HG03175 (cell line): ENCODE results near the gene MYT1.

Experiments
- ATAC-seq: cut with Tn5 transposase; IDR thresholded peaks from one replicate; pipeline ENCODE4 v1.9.1; 2021; ENCODE audit warnings: mild to moderate bottlenecking, moderate library complexity; ENCODE audit not compliant: unreplicated experiment

Gene MYT1

DNA sequence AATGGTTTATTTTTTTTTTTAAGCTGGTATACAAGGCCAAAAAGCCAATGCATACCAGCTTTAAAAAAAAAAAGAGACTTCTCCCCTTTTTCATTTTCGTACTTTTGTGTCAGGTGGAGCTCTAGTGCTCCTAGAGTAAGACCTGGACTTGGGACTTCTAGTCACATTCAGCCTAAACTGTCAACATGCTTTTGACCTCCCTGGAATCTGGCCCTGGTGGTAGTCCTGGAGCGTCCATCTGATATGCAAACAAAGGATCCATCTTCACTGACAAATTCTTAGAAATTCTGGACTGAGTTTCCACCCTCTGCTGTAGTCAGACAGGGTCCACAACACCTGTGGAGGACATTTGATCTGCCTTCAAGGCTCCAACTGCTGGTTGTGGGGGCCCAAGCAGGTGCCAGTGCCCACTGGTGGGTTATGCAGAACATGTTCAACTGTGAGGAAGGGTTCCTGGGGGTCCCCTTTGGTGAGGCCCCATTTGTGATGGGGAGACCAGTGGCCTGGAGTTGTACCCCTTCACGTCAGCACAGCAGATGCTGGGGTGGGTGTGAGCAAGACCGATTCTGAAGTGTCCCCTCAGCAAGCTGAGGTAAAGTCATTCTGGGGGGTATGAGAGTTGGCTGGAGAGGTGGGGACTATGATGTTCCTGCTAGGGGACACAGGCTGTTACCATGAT is 78.7 kb downstream of the MYT1 start:
- no peak for ATAC-seq

DNA sequence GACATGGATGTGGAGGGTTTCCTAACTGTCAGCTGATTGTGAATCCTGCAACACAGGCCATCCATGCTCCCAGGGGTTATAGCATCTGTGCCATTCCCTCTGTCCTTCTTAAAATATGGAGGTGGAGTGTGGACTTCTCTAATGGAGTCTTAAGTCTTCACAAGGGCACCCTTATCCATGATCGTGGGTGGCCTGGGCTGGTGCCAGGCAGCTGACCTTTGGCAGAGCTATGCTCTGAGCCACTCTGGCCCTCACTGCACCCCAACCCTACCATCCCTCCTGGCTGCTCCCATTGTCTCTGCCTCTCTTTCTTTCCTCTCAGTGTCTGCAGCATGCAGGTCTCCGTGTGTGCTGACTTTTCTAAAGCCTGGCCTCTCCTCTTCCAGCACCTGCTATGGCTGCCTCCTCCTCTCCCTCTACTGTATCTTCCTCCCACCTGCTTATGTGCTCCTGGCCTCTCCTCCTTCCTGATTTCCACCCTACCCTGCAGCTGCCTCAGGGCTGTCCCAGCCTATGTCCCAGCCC is 80.1 kb downstream of the MYT1 start:
- no peak for ATAC-seq

DNA sequence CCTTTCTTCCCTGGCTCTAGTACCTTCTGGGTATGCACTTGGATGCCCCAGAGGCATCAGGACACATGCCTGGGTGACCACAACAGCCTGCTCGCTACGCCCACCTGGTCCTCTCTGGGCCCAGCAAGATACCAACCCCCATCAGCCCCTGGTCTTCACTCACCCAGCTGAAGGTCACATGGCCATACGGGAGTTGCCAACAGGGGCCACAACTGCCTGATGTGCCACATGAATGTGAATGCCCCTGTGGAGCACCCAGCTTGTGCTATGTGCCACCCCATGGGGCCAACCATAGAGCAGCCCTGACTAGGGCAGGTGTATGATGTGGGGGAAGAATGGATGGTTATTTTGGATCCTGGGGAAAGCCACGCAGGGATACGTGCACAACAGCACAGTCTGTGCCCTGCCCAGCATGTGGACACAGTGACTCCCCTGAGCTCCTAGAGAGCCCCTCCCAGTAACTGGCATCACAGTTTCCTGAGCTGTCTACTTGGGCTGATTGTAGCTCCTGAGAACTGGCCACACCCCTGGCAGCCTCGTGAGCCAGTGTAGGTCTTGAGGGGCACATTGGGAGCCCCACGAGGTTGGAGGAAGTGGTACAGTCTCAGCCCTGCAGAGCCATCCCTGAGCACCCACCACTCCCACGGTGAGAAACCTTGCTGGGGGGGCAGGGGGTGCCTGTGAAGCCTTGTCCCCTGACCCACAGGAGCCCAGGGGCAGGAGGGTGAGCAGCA is 80.8 kb downstream of the MYT1 start:
- no peak for ATAC-seq

DNA sequence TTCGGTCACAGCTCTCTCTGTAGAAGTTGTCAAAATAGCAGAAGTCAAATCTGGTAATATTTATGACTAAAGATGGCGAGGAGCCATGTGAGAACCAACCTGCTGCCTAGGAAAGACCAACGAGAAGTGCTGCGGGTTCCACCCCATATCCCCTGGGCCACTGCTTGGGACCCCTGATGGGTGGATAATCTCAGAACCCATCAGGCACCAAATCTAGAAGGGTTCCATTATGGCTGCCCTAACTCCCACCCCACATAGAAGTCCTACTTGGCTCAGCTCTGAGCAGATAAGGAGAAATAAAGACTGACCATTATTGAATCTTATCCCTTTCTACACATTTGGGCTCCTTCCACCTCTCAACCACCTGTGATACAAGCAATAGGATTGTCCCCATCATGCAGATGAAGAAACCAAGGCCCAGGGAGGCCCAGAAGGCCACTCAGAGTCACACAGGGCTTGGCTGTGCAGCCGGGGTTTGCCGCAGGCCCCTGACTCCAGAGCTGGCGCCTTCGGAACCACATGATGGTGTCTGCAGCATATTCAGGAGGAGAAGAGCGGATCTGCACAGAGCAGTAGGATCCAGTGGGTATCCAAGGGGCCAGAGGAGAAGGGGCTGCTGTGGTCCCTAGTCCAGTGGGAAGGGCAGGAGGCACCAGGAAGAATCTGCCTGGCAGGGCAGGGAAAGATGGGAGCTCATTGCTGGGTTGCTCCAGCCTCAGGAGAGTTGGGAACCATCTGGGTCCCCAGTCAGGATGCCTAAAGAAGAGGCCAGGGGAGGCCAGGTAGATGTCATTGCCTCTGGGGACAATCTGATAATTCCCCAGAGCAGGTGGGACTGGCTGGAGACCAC is 81.7 kb downstream of the MYT1 start:
- no peak for ATAC-seq

DNA sequence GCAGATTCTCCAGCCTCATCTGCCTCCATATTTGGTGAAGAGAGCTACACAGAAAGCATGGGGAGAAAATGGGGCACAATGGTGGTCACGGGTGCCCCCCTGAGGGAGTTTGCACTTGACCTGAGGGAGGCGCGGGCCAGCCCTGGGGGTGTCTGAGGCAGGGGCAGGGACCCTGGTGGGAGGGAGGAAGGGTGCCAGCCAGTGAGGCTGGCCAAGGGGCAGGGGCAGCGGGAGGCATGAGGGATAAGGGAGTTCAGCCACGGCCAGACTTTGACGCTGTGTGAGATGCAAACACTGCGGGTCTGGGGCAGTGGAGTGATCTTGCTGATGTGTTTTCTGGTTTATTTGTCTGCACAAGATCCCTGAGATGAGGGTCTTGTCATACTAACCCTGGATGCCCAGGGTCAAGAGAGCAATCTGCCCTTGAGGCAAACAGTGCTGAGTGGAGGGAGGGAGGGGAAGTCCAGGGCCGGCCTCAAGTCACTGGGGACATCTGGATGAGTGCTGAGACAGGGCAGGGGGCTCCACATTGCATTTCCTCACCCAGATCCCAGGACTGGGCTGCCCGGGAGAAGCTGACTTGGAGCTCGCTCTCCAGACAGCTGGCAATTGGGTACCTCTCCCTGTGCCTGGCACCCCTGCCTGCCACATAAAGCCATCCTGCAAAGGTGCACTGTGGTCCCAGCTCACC is 82.5 kb downstream of the MYT1 start:
- ATAC-seq, result no peak

DNA sequence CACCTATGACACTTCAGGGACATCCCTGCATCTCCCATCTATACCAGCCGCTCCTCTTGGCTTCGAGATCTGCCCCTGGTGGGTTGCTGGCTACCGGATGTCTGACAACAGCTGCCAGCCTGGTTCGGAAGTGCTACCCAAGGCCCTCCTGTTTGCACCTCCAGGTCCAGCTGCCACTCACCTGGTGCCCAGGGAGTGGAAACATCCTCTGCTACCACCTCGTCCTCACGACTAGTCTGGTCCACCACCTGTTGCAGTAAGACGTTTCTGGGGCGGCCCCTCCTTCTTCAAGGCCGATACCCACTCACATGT is 83.0 kb downstream of the MYT1 start:
- no peak for ATAC-seq

DNA sequence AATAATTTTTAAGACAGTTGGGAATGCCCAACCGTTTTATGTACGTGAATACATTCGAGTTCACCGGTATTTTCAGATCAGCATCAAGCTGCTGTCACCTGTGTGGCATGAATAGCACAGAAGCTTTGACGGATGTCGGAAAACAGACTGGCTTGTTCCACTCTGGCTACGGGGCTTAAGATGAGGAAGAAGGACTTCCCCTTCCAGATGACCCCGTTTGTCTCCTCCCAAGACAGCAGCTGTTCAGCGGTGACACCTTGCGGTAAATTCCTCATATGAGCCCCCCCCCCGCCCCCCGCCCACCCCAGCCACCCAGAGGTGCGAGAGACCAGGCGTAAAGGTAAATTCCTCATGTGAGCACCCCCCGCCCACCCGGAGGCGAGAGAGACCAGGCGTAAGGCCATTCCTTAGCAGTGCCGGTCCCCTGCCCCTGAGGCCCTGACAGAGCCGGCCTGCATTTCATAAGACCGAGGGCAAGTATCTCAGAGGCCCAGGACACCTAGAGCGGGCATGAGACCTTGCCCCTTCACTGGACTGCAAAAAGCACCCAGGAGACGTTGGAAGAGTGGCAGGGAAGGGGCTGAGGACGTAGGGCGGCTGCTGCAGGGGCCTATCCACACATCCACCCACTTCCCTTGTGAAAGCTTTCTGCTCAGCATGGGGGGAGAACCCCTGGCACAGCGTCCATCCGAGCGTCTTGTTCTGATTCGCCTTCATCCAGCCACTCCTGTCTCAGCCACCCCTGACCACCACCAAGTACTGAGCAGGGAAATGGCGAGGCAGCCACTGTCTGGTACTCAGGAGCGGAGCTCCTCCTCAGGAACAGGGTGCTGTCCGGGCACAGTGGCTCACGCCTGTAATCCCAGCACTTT is 84.0 kb downstream of the MYT1 start:
- ATAC-seq, result no peak

DNA sequence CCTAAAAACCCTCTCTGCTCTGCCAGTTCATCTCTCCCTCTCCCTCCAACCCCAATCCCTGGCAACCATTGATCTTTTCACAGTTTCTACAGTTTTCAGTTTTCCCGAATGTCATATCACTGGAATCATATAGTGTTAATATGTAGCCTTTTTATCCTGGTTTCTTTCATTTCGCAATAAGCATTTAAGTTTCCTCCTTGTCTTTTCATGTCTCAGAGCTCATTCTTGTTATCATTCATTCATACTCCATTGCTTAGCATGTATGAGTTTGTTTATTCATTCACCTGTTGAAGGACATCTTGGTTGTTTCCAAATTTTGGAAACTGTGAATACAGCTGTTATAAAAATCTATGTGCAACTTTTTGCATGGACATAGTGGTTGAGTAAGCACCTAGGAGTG is 85.8 kb downstream of the MYT1 start:
- ATAC-seq, result no peak

DNA sequence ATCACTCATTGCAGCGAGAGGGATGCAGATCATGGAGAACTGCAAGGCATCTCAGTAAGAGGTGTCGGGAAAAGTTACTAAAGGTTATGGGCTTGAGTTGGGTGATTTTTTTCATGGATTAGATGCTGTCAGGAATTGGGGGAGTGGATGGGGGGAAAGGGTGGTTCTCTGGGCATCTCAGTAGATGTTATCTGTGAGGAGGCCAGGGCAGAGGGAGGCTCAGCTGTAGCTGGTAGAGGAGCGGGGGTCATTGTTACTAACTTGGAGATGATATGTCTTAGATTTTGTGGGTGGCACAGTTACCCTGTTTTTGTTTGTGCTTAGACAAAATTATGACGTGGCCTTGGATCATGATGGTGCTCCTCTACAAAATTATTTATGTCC is 88.7 kb downstream of the MYT1 start:
- ATAC-seq, result no peak

DNA sequence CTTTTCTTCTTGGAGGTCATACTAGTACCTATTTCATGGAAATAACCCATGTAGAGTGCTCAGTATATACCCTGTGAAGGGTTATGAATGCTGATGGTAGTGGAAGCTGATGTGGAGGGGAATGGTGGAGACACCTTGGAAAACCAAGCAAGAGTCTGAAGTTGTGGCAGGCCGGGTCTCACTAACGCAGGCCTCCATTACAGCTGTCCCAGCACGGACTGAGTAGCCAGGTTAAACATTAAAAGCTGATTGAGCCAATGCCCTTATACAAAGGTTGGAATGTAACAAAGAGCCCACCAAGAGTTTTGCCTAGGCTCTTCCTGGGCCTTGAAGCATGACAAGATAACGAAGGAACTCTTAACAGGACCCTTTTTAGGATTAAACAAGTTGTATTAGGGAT is 89.2 kb downstream of the MYT1 start:
- no peak for ATAC-seq

DNA sequence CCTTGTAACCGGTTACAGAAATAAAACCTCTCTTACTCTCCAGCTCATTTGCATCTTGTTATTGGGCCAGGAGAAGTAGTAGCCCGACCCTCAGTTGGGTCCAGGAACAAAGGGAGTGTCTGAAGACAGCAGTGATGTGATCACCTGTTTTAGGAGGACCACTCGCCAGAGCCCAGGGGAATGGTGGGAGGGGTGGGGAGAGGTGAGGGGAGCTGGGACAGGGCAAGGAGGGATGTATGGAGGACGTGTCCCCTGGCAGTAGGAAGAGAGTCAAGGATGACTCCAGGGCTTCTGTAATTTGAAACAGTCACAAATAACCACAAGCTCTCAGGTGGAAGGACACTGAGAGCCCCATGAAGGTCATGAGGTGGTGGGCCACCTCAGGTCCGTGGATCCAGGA is 89.9 kb downstream of the MYT1 start:
- ATAC-seq, result no peak

DNA sequence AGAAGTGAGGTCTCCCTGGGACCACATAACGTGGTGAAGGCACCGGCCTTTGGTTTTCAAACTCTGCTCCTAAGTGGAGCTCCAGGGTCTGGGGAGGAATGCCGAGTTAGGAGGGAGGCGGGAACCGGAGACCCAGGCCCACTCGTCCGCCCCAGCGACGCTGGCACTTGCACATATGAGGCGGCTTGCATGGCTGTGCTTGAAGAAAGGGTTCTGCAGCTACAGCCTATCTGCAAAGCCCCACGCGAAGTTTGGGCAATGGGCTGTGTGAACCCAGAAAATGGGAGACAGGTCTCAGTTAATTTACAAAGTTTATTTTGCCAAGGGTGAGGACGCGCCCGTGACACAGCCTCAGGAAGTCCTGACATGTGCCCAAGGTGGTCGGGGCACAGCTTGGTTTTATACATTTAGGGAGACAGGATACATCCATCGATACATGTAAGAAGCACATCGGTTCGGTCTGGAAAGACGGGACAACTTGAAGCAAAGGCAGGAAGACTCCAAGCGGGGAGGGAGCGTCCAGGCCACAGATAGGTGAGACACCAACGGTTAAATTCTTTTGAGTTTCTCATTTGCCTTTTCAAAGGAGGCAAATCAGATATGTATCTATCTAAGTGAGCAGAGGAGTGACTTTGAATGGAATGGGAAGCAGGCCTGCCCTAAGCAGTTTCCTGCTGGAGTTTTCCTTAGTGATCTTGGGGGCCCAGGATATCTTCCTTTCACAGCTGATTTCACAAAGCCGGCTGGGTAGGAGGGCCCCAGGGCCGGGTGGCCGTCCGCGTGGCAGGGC is 90.5 kb downstream of the MYT1 start:
- ATAC-seq, result no peak

DNA sequence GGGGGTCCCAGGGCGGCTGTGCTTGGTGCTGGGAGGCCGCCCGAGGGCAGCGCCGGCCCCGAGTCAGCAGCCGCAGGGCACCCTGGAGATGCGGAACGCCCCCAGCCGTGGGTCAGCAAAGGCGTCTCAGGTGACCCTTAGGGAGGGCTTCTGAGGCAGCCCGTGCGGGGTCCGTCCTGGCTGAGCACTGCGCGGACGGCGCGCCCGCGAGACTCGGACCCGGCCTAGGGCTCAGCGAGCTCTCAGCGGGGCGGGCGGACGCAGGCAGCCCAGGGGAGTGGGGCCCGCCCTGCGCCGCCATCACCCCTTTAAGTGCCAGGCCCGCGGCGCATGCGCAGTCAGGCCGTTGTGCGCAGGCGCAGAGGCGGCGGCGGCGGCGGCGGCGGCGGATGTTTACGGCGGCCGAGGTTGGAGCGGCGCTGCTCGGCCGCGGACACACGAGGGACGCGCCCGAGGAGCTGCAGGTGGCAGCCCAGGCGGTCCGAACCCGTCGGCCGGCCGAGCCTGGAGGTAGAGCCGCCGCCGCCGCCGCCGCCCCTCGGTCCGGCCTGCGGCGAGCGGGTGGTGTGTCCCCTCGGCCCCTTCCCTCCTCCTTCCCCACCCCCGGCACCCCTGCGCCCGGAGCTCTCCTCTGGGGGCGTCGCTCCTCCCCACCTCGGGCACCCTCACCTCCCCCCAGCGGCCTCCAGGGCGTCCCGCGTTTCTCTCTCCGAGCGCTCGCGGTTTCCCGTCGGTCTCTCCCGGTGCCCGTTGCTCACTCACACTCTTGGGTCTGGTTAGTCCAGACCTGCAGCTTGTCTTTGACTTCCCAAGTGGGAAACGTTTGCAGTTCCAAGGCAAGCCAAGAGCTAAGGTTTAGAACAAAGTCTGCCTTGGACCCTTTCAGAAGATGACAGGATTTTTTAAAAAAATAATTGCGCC is 91.4 kb downstream of the MYT1 start, which contains the start of gene PCMTD2:
Gene PCMTD2, plus strand, starts transcription at position 388 of the 921 bp plus-strand sequence. CDS start 4,218 bp downstream, outside the sequence.
- ATAC-seq, result peak; percentile 82

DNA sequence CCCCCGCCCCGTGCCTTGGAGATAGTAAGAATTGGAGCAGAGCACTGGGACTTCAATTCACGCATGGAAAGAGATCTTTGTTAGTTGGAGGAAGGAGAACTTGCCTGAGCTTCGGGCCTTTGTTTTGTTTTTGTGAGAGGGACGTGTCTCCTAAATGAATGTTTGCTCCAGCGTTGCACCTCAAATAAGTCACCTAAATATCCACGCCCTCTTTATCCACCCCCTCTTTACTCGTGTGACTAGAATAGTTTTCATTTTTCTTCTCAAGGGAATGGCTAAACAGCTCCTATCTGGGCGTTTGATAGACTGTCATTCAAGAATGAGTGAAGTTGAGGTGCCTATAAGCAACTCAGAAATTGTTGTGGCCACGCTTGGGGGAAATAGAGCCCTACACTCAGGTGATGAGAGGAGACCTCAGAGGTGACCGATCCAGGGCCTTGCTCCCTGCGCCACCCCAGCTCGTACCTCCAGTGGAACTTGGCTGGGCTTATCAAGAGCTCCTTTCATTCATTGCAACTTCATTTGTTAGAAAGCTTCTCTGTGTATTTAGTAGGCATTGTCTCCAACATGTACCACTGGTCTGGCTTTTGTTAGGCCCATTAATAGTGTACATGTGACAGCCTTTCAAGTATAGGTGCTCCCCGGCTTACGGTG is 92.2 kb downstream of the MYT1 start:
- ATAC-seq, result no peak

DNA sequence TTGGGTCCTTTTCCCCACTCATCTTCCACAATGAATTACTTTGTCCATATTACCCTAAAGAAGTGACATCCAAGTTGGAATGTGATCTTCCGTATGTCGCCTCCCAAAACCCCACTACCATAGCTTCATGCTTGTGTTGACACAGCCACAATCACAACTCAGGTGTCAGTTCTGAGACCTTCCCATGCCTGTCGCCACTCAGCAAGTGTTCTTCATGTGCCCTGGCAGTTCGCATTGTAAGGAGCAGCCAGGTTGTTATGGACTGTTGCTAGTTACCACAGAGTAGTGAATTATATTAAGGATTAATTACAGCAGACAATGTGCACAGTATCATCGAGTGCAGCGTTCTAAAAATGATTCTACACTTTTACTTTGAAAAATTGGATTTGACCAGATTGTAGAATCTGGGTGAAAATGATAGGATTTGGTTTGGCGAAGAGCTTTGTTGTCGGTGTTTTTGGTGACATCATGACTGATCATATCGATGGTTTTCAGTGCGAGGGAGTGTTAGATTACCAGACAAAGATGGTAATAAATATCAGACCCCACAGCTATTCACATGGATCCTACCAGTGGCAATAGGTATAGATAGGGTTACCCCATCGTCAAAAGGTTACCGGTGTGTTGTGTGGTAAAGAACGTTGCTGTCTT is 93.0 kb downstream of the MYT1 start:
- no peak for ATAC-seq

DNA sequence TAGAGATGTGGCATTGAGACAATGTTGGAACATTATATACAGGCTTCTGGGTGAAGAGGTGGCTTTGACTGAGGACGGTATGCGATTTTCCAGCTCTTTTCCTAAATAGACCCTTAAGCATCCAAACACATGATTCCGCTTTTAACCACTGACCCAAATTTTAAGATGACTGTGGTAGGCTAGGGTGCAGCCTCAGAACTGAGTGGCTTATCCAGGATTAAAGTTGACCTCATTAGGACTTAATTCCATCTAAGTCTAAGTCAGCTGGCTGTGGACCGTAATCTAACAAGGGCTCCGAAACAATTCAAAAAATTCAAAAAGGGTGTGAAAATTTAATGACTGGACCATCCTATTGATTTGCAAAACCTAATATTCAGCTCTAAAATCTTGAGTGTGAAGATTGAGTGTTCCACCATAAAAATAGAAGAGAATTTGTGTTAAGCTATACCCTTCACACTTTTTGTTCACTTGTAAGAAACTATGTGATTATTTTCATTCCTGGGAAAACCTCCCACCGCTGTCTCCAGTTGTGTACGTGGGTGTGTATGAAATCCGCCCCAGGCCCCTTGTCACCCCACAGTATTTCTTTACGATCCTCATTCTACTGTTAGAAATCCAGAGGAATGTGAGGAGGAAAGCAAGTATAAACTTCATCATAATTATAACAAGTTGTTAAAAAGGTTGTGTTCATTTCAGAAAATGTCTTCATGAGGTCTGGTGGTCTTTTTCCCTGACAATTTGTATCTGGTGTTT is 94.0 kb downstream of the MYT1 start:
- ATAC-seq, result no peak

DNA sequence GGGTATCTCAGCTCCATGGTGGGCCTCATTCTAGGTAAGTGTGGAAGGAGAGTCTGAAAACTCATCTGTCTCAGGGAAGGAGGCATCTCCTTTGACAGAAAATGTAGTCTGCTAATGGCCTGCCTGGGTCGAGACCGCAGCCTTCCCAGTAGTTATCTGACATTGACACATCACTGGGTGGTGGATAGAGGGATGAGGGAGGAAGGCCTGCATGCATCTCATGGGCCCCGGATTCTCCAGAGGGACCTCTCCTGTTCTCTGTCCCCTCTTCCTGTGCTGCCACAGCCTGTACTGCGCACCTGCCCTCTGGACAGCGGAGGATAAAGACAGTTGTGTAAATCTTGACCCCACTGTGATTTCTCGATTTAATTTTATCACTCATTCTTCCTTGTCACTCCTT is 96.0 kb downstream of the MYT1 start:
- no peak for ATAC-seq
